Stimulated activated CD8-positive, alpha-beta memory T cell treated with anti-CD3 and anti-CD28 coated beads, Interleukin-15, amount 100 ng/mL, for 4 hours (primary cell): Measurements from ENCODE around the gene ABCF2.

Experiments
- DNase-seq, 2 donors: peaks; one replicate each; pipeline ENCODE4 v3.0.0-alpha.2; 2020; ENCODE audit warnings: low read depth in 2 of 2

ABCF2 gene

DNA sequence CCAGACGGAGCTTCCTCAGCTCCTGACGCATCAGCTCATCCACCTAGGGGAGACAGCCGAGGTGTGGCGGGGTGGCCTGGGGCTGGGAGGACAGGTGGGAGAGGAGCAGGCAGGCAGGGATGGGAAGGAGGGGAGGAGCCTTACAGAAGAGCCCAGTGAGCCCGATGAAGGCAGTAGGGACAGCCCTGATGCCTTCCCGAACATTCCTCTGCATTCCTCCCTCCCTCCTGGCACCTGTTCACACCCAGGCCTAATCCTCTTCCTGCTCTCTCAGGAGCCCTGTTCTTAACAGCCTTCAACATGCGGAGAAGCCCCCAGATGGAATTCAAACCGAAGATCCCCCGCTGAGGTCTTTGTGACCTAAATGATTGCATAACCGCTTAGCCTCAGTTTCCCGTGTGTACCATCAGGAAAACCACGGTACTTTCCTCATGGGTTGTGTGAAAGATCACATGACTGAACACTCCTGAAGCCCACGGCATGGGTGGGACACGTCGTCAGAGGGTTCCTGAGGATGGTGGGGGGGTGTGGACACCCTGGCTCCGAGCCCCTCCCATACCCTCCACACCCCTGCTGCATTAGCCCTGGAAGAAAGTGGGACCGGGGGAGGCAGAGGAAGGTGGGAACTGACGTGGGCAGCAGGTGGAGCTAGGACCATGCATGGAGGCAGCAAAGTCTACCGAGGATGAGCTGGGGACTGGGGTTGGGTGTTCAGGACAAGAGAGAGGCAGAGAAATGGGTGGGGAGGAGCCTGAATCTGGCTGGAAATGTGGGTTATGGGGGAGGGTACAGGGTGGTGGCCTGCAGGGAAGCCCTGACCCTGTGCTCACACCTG is 31.2 kb downstream of the ABCF2 start:
- DNase-seq = no peak

GRCh38 chr7:151194188-151194587 is 32.8 kb downstream of the ABCF2 start:
- DNase-seq = no peak

GRCh38 chr7:151193203-151193978 is 33.6 kb downstream of the ABCF2 start:
- DNase-seq = no peak

- DNase-seq = no peak
Measured at GRCh38 chr7:151192002-151192539, 34.9 kb downstream of the ABCF2 start.

DNA sequence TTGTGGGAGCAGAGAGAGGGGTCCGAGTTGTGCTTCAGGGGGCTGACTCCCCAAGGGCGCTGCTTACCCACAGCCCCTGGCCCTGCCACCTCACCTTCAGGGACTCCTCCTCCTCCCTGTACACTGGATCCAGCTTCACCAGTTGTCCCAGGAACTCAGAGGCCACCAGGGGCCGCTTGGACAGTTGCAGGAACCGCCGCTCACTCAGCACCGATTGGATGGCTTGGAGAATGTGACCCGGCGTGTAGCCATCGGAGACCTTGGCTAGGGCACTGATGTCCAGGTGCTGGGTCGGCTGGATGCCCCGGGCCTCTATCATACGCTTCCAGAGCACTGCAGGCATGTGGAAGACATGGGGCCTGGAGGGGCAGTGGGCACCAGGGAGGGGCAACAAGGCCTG is 35.5 kb downstream of the ABCF2 start:
- no peak for DNase-seq

DNA sequence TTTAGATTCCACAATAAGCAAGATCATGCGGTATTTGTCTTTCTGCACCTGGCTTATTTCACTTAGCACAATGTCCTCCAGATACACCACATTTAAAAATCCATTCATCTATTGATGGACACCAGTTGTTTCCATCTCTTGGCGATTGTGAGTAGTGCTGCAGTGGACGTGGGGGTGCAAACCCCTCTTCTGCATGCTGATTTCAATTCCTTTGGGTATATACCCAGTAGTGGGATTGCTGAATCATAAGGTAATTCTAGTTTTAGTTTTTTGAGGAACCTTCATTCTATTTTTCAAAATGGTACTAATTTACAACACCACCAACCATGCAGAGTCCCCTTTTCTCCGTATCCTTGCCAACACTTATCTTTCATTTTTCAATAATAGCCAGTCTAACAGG is 38.0 kb downstream of the ABCF2 start:
- no peak for DNase-seq

- no peak for DNase-seq
Measured at GRCh38 chr7:151188252-151188542, 38.8 kb downstream of the ABCF2 start.

DNA sequence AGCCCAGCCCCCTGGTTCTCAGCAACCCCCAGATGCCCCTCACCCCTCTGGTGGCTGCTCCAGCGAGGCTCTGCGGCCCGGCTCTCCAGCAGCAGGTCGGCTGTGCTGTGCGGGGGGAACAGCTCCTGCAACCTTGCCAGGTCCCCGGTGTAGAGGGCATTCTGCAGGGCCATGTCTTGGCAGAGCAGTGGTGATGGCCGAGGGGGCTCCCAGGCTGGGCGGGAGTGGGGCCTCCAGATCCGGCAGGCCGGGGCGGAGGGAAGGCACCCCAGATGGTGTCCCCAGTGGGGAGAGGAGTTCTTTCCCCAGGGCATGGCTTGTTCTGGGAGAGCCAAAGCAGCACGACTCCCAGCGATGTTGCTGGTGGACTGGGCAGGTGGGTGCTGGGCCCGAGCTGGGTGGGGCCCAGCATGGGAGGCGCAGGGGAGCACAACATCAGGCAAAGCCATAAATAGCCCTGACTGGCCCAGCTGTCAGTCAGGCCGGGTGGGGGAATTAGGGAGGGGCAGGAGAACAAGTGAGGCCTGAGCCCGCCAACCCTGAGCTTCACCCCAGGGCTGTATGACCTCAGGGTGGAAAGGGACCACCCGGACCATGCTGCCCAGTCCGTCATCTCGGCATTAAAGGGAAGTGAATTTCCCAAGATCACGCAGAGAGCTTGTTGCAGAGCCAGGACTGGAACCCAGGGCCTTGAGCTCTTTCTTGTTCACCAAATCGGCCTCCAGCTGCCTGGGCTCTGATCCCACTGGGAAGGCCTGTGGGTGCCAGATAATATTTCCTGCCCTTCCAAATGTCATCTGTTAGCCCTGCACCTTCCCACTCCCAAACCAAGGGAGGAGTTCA is 39.4 kb downstream of the ABCF2 start:
- no peak for DNase-seq

- DNase-seq = no peak
Measured at GRCh38 chr7:151186640-151187408, 40.2 kb downstream of the ABCF2 start, which contains the start of gene ASB10. Gene ASB10, minus strand, starts transcription at chr7:151187250. Its CDS starts 120 bp downstream, at chr7:151187130.

DNA sequence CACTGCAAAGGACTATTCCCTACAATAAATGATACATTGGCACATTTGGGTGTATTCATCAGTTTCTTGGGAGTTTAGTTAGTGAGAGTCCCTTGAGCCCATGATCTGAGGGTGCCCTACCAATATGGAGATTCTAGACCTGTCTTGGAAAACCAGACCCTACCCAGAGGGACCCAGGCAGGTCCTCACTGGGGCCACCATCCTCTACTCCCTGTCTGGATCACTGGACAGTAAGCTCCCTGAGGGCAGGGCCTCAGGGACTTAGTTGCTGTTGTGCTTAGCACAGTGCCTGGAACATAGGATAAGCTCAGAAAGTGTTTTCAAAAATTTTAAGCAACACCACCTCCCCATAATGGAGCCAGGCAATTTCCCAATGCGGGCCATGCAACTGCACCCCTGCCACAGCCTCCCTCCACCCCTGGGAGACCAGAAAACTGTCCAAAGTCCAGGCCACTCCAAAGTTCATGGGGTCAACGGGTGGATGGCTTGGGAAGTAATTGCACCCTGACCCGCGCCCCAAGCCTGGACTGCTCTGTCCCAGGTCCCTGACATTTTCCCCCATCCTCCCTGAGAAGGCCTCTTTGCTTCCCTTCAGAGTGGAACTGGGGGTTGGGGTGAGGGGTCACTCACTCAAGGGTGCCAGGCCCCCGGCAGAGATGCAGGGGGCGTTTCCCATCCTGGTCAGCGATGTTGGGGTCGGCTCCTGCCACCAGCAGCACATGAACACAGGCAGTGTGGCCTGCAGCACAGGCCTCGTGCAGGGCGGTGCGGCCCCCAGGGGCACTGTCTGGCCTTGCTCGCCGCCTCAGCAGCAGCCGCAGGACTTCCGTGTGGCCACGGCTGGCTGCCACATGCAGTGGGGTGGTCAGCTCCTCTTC is 41.0 kb downstream of the ABCF2 start:
- no peak for DNase-seq

DNA sequence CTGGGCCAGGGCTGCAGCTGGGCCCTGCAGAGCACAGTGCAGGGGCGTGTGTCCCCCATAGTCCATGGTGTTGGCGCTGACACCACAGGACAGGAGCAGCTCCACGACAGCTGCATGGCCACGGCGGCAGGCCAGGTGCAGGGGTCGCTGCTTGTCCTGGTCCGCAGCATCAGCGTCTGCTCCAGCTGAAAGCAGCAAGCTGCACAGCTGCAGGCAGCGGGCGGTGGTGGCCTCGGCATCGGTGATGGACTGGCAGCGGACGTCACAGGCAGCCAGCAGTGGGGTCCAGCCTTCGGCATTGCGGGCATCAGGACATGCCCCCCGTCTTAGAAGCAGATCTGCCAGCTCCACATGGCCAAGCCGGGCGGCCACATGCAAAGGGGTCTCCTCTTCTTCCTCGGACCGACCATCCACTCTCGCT is 46.0 kb downstream of the ABCF2 start:
- no peak for DNase-seq

DNA sequence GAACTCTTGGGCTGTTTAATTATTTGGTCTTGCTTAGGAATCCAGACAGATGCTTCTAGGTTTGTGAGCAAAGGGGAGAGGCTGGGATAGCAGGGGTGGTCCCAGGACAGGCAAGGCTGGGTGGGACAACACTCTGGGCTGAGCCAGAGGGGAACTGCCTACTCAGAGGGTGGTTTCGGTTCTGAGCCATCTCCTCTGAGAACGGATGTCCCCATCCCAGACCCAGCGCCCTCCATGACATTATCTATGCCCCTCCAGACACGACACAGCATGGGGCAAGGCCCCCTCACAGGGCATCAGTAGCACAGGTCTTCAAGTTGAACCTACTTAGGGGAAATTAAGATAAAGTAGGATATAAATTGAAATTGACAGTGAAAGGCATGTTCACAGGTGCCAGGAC is 47.1 kb downstream of the ABCF2 start:
- no peak for DNase-seq

DNA sequence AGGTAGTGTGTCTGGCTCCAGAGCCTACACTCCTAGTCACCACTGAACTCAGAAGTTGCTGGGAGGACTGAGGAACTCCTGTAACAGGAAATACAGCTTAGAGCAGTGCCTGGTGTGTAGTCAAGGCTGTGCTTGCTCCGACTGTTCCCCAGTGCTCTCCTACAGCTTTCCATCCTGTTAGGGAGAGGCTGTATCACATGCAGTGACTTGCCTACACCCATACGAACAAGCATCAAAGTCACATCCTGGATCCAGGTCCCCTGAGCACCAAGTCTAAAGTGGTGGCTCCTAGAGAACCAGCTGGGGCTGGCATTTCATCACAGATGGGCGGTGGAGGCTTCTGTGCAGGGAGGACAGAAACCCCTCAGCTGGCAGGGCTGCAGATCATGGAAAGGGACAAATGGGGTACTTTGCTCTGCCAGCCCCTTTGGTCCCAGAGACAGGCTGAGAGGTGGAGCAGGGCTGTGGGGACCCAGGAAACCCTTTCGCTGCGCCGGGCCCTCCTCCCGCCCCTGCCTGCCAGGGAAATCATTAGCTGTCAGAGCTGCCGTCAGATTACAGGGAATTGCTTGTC is 47.6 kb downstream of the ABCF2 start:
- no peak for DNase-seq

GRCh38 chr7:151178831-151179230 is 48.2 kb downstream of the ABCF2 start:
- no peak for DNase-seq

DNA sequence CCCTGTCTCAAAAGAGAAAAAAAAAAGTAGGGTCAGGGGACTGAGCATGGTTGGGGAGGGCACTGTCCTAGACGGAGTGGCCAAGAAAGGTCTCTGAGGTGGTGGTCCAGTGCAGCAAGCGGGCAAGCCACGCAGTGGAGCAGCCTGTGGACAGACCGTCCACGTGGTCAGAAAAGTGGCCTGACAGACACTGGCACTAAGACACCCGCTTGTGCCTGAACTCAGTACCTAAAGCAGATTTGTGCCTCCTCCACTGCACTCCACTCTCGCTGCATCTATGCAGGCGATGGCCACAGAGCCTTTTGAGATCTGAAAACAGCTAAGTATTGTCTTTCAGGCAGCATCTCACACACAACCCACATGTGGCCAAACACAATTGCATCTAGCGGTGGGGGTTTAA is 48.8 kb downstream of the ABCF2 start:
- DNase-seq = no peak

DNA sequence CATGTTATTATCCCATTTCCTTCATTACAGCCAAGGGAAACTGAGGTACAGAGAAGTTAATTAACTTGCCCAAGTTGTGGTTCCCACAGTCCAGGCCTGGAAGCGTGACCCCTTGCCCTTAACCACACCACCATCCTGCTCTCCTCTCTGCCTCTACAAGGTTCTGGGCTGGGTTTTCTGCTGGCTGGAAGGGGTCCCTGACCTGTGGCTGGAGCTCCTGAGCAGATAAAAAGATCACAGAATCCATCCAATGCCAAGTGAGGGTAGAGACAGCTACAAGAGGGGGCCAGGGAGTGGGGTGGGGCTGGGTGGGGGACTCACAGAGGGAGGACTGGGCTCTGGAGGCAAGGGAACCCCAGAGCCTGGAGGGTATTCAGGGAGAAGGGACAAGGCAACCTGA is 49.7 kb downstream of the ABCF2 start:
- no peak for DNase-seq

GRCh38 chr7:151176401-151176800 is 50.6 kb downstream of the ABCF2 start:
- DNase-seq = no peak

DNA sequence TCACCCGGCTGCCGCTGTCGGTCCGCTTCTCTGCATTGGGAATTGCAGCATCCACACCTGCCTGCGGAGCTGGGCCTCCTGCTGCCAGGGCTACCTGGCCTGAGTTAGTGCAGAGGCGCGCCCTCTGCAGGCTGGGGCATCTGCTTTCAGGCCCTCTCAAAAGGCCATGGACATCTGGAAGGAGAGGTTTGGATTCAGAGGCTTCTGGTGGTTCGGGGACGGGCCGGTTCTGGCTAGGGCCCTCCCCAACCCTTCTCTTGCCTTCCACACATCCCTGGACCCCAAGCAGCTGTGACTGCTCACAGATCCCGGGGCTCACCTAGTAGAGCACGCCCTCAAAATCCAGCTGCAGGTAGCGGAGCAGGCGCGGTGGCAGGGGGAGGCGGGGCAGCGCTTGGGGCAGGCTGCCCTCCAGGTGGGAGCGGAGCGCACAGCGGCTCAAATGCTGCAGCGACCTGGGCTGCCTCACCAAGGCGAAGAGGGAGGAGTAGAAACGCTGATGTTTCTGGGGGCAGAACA is 51.2 kb downstream of the ABCF2 start:
- DNase-seq = no peak

DNA sequence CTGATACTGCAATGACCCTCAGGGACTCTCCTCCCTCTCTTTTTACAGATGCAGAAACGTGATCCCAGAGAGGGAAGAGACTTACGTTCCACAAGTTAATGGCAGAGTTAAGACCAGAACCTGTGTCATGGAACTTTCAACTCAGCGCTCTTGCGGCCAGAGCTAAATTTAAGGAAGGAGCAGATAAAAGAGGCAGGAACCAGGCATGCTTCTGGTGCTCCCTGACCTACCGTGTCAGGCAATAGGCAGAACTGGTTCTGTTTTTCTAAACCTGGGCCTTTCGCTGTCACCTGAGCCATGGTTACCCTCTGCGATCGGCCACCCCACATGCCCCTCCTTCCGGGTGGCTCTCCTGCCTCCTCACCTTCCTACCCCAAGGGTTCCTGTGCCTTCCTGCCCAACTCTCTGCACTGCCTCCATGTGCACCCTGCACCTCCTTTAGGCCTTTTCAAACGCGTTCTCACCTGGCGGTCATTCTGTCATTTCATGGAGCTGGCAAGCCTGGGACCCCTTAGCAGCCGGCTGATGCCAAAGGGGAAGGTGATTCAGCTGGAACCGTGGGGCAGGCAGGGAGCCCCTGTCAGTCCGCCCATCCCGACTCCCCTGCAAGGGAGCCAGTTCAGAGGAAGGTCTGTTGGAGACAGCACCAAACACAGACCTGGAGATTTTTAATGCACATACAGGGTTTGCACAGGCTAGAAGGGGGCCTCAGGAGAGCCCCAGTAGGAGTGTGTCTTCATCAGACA is 51.8 kb downstream of the ABCF2 start:
- no peak for DNase-seq
